Spleen (tissue), 7 donors: ENCODE results near the gene CHID1.

Experiments used
- POLR2A ChIP-seq, 3 donors: fragments of 450-650 bp; IDR thresholded peaks; one replicate each; pipeline ENCODE4 v1.5.1; 2017; ENCODE audit warnings: antibody characterized with exemption in 3 of 3, mild to moderate bottlenecking in 1 of 3
- POLR2AphosphoS5 ChIP-seq, 3 donors: sonication (generic); formaldehyde crosslinking; IDR thresholded peaks; one replicate each; pipeline ENCODE4 v1.5.1; 2017; ENCODE audit warnings: antibody characterized with exemption in 3 of 3
- TF ChIP-seq, protein P1 (sequence below), 11 experiments: fragments of 200-600 bp in 7 of 11; fragments of 450-650 bp in 4 of 11; sonication (generic) in 4 of 11; IDR thresholded peaks in 8 of 11; conservative IDR thresholded peaks in 3 of 11; 1 replicate in 7 of 11; 2 replicates in 4 of 11; pipeline versions ENCODE4 v1.4.0 to v1.8.0; 2016 to 2021; ENCODE audit warnings: antibody characterized with exemption in 11 of 11, inconsistent platforms in 4 of 11, mild to moderate bottlenecking in 1 of 11
- donor health status: DM: no; HTN: no; CAD: no; lungs with moderate emphysema.
- donor health status: DM: no; HTN: no; CAD: no.
- donor health status: DM: no; HTN: no; CAD: no.

DNA sequence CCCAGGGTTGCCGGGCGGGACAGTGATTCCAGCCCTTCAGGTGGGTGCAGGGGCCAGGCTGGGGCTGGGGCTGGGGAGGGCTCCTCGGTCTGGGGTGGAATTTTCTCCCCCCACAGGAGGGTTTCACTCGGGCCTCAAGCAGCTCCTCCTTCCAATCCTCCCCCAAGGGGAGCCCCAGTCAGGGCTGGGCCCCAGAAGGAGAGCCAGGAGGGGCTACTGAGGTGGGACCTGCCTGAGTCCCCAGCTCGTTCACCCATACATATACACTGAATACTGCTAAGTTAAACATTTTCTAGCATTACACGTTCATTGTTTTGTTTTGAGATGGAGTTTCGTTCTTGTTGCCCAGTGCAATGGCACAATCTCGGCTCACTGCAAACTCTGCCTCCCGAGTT, 84.4 kb downstream of the CHID1 start:
- TF ChIP-seq, protein P1, sequence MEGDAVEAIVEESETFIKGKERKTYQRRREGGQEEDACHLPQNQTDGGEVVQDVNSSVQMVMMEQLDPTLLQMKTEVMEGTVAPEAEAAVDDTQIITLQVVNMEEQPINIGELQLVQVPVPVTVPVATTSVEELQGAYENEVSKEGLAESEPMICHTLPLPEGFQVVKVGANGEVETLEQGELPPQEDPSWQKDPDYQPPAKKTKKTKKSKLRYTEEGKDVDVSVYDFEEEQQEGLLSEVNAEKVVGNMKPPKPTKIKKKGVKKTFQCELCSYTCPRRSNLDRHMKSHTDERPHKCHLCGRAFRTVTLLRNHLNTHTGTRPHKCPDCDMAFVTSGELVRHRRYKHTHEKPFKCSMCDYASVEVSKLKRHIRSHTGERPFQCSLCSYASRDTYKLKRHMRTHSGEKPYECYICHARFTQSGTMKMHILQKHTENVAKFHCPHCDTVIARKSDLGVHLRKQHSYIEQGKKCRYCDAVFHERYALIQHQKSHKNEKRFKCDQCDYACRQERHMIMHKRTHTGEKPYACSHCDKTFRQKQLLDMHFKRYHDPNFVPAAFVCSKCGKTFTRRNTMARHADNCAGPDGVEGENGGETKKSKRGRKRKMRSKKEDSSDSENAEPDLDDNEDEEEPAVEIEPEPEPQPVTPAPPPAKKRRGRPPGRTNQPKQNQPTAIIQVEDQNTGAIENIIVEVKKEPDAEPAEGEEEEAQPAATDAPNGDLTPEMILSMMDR (IDR thresholded peaks at IDR 0.05 in 8 of 11, conservative IDR thresholded peaks at IDR 0.05 in 3 of 11) = no peak
- TF ChIP-seq POLR2AphosphoS5 (IDR thresholded peaks at IDR 0.05) (peak in 1 of 3 donors; percentile 4), POLR2A (IDR thresholded peaks at IDR 0.05) (no peak)
